ENCODE results near the gene RBM4.

Gene RBM4

GRCh38 chr11:66692871-66693331, 54.4 kb downstream of the RBM4 start:
- Histone ChIP-seq H3K27me3 (ENCODE audit: control insufficient read depth, low read length) (no peaks in the 10 kb centered on the region), H3K4me1 (ENCODE audit: control insufficient read depth, low read length) (peaks cover 4% of the 10 kb centered on the region; the same call in 1 of the 2 replicates), H3K36me3 (ENCODE audit: control insufficient read depth, low read length) (peaks cover 79% of the 10 kb centered on the region), H3K27ac (ENCODE audit: low read depth, low read length) (no peak overlapping the region), H3K9me2 (replicated peaks; ENCODE audit: control insufficient read depth, low read length) (no peaks in the 10 kb centered on the region), H3K79me2 (ENCODE audit: control insufficient read depth, low read length) (no peaks in the 10 kb centered on the region), H3K9me3 (ENCODE audit: control insufficient read depth, insufficient read depth, low read length) (no peaks in the 10 kb centered on the region), H3K4me3 (ENCODE audit: low read length) (no peak overlapping the region), H3K4me2 (ENCODE audit: low read length) (no peak overlapping the region), H3F3A (ENCODE audit: control insufficient read depth, insufficient read depth) (no peaks in the 10 kb centered on the region), H4K20me1 (ENCODE audit: control insufficient read depth, insufficient read depth, low read depth, low read length) (no peaks in the 10 kb centered on the region)
- TF ChIP-seq, protein P1, sequence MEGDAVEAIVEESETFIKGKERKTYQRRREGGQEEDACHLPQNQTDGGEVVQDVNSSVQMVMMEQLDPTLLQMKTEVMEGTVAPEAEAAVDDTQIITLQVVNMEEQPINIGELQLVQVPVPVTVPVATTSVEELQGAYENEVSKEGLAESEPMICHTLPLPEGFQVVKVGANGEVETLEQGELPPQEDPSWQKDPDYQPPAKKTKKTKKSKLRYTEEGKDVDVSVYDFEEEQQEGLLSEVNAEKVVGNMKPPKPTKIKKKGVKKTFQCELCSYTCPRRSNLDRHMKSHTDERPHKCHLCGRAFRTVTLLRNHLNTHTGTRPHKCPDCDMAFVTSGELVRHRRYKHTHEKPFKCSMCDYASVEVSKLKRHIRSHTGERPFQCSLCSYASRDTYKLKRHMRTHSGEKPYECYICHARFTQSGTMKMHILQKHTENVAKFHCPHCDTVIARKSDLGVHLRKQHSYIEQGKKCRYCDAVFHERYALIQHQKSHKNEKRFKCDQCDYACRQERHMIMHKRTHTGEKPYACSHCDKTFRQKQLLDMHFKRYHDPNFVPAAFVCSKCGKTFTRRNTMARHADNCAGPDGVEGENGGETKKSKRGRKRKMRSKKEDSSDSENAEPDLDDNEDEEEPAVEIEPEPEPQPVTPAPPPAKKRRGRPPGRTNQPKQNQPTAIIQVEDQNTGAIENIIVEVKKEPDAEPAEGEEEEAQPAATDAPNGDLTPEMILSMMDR (IDR thresholded peaks at IDR 0.05; ENCODE audit: low read depth, low read length, poor library complexity, severe bottlenecking), result no peak
- no peak for TF ChIP-seq EZH2phosphoT487 (IDR thresholded peaks at IDR 0.05; ENCODE audit: borderline replicate concordance, low read length)

- Histone ChIP-seq H3K36me3 (ENCODE audit: control insufficient read depth, low read length) (peaks cover 80% of the 10 kb centered on the region), H3K79me2 (ENCODE audit: control insufficient read depth, low read length) (no peaks in the 10 kb centered on the region), H4K20me1 (ENCODE audit: control insufficient read depth, insufficient read depth, low read depth, low read length) (no peaks in the 10 kb centered on the region), H3K9me3 (ENCODE audit: control insufficient read depth, insufficient read depth, low read length) (no peaks in the 10 kb centered on the region), H3K9me2 (replicated peaks; ENCODE audit: control insufficient read depth, low read length) (no peaks in the 10 kb centered on the region), H3K4me1 (ENCODE audit: control insufficient read depth, low read length) (peaks cover 4% of the 10 kb centered on the region; the same call in 1 of the 2 replicates), H3K27me3 (ENCODE audit: control insufficient read depth, low read length) (no peaks in the 10 kb centered on the region), H3K4me2 (ENCODE audit: low read length) (no peak overlapping the region), H3K4me3 (ENCODE audit: low read length) (no peak overlapping the region), H3K27ac (ENCODE audit: low read depth, low read length) (no peak overlapping the region), H3F3A (ENCODE audit: control insufficient read depth, insufficient read depth) (no peaks in the 10 kb centered on the region)
- TF ChIP-seq EZH2phosphoT487 (IDR thresholded peaks at IDR 0.05; ENCODE audit: borderline replicate concordance, low read length), result no peak
- TF ChIP-seq, protein P1 (IDR thresholded peaks at IDR 0.05; ENCODE audit: low read depth, low read length, poor library complexity, severe bottlenecking), result no peak
These were observed 55.0 kb downstream of the RBM4 start for GRCh38 chr11:66693356-66694055.

DNA sequence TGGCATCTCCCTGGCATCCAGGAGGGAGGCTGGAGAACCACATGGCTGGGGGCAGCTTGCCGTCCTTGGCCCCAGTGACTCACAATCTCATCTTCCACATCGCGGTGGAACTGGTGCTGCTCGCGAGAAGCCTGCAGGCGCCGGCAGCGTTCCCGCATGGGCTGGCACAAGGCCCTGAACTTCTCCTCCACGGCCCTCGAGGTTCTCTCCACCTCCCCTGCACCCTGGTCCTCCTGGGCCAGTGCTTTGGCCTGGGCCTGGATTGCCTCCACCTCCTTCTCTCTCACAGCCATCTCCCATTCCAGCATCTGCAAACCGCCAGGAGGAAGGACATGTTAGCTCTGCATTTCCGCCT, 55.5 kb downstream of the RBM4 start:
- TF ChIP-seq, protein P1 (IDR thresholded peaks at IDR 0.05; ENCODE audit: low read depth, low read length, poor library complexity, severe bottlenecking), result no peak
- TF ChIP-seq EZH2phosphoT487 (IDR thresholded peaks at IDR 0.05; ENCODE audit: borderline replicate concordance, low read length), result no peak
- H3F3A ChIP-seq (ENCODE audit: control insufficient read depth, insufficient read depth), result no peaks in the 10 kb centered on the region
- no peaks in the 10 kb centered on the region for H3K9me3 ChIP-seq (ENCODE audit: control insufficient read depth, insufficient read depth, low read length)
- no peak overlapping the region for H3K27ac ChIP-seq (ENCODE audit: low read depth, low read length)
- H3K4me1 ChIP-seq (ENCODE audit: control insufficient read depth, low read length), result peaks cover 4% of the 10 kb centered on the region; the same call in 1 of the 2 replicates
- H3K9me2 ChIP-seq (replicated peaks; ENCODE audit: control insufficient read depth, low read length), result no peaks in the 10 kb centered on the region
- no peak overlapping the region for H3K4me3 ChIP-seq (ENCODE audit: low read length)
- peaks cover 77% of the 10 kb centered on the region for H3K36me3 ChIP-seq (ENCODE audit: control insufficient read depth, low read length)
- H3K79me2 ChIP-seq (ENCODE audit: control insufficient read depth, low read length), result no peaks in the 10 kb centered on the region
- no peak overlapping the region for H3K4me2 ChIP-seq (ENCODE audit: low read length)
- no peaks in the 10 kb centered on the region for H4K20me1 ChIP-seq (ENCODE audit: control insufficient read depth, insufficient read depth, low read depth, low read length)
- H3K27me3 ChIP-seq (ENCODE audit: control insufficient read depth, low read length), result no peaks in the 10 kb centered on the region
